ENCODE data around the gene RABL3. TPM values are rescaled to one million over a fixed set of nuclear protein-coding genes. Genes with fewer than 3 reads are reported as not detected.

The RABL3 gene
- total and polyA plus RNA-seq, 2 of the 13 experiments (the other 11 are each of a cell fraction or from before 2014, with no cell fraction given), result 4.8 to 31.9 TPM

- TF ChIP-seq KAT8 (CRISPR knock-in tag; IDR thresholded peaks at IDR 0.05) (peak; percentile 16; the same call in 1 of the 2 replicates), ZNF512B (CRISPR knock-in tag; IDR thresholded peaks at IDR 0.05; ENCODE audit: borderline replicate concordance) (no peak), SIX4 (CRISPR knock-in tag; IDR thresholded peaks at IDR 0.05) (peak; percentile 58; the same call in 1 of the 2 replicates), FOXA3 (CRISPR knock-in tag; IDR thresholded peaks at IDR 0.05) (peak; percentile 61), DRAP1 (CRISPR knock-in tag; IDR thresholded peaks at IDR 0.05) (0 out of 2 replicates have a peak, but pooled peaks have one; percentile 11), SOX5 (CRISPR knock-in tag; IDR thresholded peaks at IDR 0.05; ENCODE audit: borderline replicate concordance) (peak; percentile 91), RBFOX2 (IDR thresholded peaks at IDR 0.05; ENCODE audit: low read depth, low read length) (peak; percentile 71), ONECUT2 (CRISPR knock-in tag; IDR thresholded peaks at IDR 0.05) (peak; percentile 90), CEBPB (IDR thresholded peaks at IDR 0.05; ENCODE audit: borderline replicate concordance, low read depth, low read length) (peak; percentile 94), NCOR1 (IDR thresholded peaks at IDR 0.05; ENCODE audit: borderline replicate concordance, low read length) (peak; percentile 88; the same call in 1 of the 2 replicates), ESRRA (CRISPR knock-in tag; IDR thresholded peaks at IDR 0.05; ENCODE audit: low read depth) (no peak), HMG20A (CRISPR knock-in tag; IDR thresholded peaks at IDR 0.05; ENCODE audit: borderline replicate concordance) (peak; percentile 78; the same call in 1 of the 2 replicates), SMAD3 (CRISPR knock-in tag; IDR thresholded peaks at IDR 0.05) (peak; percentile 75; the same call in 1 of the 2 replicates), TAF1 (CRISPR knock-in tag; IDR thresholded peaks at IDR 0.05) (0 out of 2 replicates have a peak, but pooled peaks have one; percentile 7), RXRB (CRISPR knock-in tag; IDR thresholded peaks at IDR 0.05; ENCODE audit: borderline replicate concordance) (peak; percentile 83; the same call in 1 of the 2 replicates), NFIC (IDR thresholded peaks at IDR 0.05; ENCODE audit: low read length) (peak; percentile 76; the same call in 1 of the 2 replicates), SAP130 (CRISPR knock-in tag; IDR thresholded peaks at IDR 0.05; ENCODE audit: low read depth) (peak; percentile 93), NR2F2 (IDR thresholded peaks at IDR 0.05; ENCODE audit: borderline replicate concordance, low read depth) (peak; percentile 96), ZNF124 (CRISPR knock-in tag; IDR thresholded peaks at IDR 0.05) (0 out of 2 replicates have a peak, but pooled peaks have one; percentile 16), RCOR2 (CRISPR knock-in tag; IDR thresholded peaks at IDR 0.05) (0 out of 2 replicates have a peak, but pooled peaks have one; percentile 21), NR2F6 (IDR thresholded peaks at IDR 0.05) (peak; percentile 98), NR2F6 (CRISPR knock-in tag; IDR thresholded peaks at IDR 0.05) (peak; percentile 96), GFI1 (CRISPR knock-in tag; IDR thresholded peaks at IDR 0.05; ENCODE audit: borderline replicate concordance) (peak; percentile 50; the same call in 1 of the 2 replicates), ZNF878 (CRISPR knock-in tag; IDR thresholded peaks at IDR 0.05) (0 out of 2 replicates have a peak, but pooled peaks have one; percentile 41), ASH2L (IDR thresholded peaks at IDR 0.05; ENCODE audit: insufficient read length, low read depth, low read length) (peak; percentile 28), GATAD2A (CRISPR knock-in tag; IDR thresholded peaks at IDR 0.05) (peak; percentile 86), ATF7 (IDR thresholded peaks at IDR 0.05) (peak; percentile 56), ATF7 (CRISPR knock-in tag; IDR thresholded peaks at IDR 0.05) (no peak)
These were observed 62.0 kb downstream of the RABL3 start (continued) for GRCh38 chr3:120680193-120680894.

All from HepG2 (cell line).